Smooth muscle cell (in vitro differentiated cells): ENCODE measurements around the gene WDR70. TPM values are rescaled to one million over a fixed set of nuclear protein-coding genes. Genes with fewer than 3 reads are reported as not detected.
"Not testable (repeated sequence)": the region's sequence is repeated elsewhere in the genome, so short reads cannot be mapped to it uniquely, and the experiment has no call there.

Source experiments
- DNase-seq: peaks from one replicate; lab custom pipeline; 2025; ENCODE audit not compliant: unreplicated experiment; lab: John Stamatoyannopoulos, UW
- H2AFZ ChIP-seq: fragments of 200-600 bp; sonication (generic); 2 replicates; pipeline ENCODE4 v1.6.0; 2016; ENCODE audit warnings: antibody characterized with exemption, low read depth, mild to moderate bottlenecking
- H3F3A ChIP-seq: fragments of 200-600 bp; sonication (generic); 2 replicates; pipeline ENCODE4 v1.6.0; 2017; ENCODE audit warnings: antibody characterized with exemption, low read depth
- H3K27ac ChIP-seq: fragments of 200-600 bp; sonication (generic); 2 replicates; pipeline ENCODE4 v1.5.1; 2016; ENCODE audit warnings: low read depth, mild to moderate bottlenecking
- H3K27me3 ChIP-seq: fragments of 200-600 bp; sonication (generic); 2 replicates; pipeline ENCODE4 v1.6.1; 2016; ENCODE audit warnings: low read depth, mild to moderate bottlenecking
- H3K36me3 ChIP-seq: fragments of 200-600 bp; sonication (generic); 2 replicates; pipeline ENCODE4 v1.5.1; 2016; ENCODE audit warnings: low read depth
- H3K4me1 ChIP-seq: fragments of 200-600 bp; sonication (generic); 2 replicates; pipeline ENCODE4 v1.5.1; 2016; ENCODE audit warnings: low read depth
- H3K4me2 ChIP-seq: fragments of 200-600 bp; sonication (generic); 2 replicates; pipeline ENCODE4 v1.6.0; 2016; ENCODE audit warnings: mild to moderate bottlenecking
- H3K4me3 ChIP-seq: fragments of 200-600 bp; sonication (generic); 2 replicates; pipeline ENCODE4 v1.5.1; 2016; ENCODE audit warnings: mild to moderate bottlenecking
- H3K79me2 ChIP-seq: fragments of 200-600 bp; sonication (generic); 2 replicates; pipeline ENCODE4 v1.6.0; 2016; ENCODE audit warnings: low read depth, mild to moderate bottlenecking
- H3K9ac ChIP-seq: fragments of 200-600 bp; sonication (generic); 2 replicates; pipeline ENCODE4 v1.6.0; 2016; ENCODE audit warnings: low read depth
- H3K9me3 ChIP-seq: fragments of 200-600 bp; sonication (generic); replicated peaks from 2 replicates; pipeline ENCODE4 v1.5.1; 2016; ENCODE audit warnings: low read depth
- H4K20me1 ChIP-seq: fragments of 200-600 bp; sonication (generic); 2 replicates; pipeline ENCODE4 v1.6.0; 2016; ENCODE audit warnings: low read depth
- WGBS: methylation state at CpG from one replicate; pipeline ENCODE4 v1.1.7; 2016; ENCODE audit warnings: low lambda C conversion rate; 5-methylcytosine and 5-hydroxymethylcytosine counted together
- polyA plus RNA-seq: library from polyadenylated mRNA; unstranded; fragments of >200 nt; fragmentation: Nextera tagmentation; extraction: Ambion mirVana; gene quantifications from 2 replicates; pipeline ENCODE4 v1.2.1, GENCODE V29; 2016
- total RNA-seq: library from RNA; depleted of rRNA; stranded (reverse); fragments of >200 nt; gene quantifications from 2 replicates; pipeline ENCODE4 v1.2.3, GENCODE V29; 2014
- TF ChIP-seq, protein P1 (sequence below): fragments of 200-600 bp; sonication (generic); IDR thresholded peaks from 2 replicates; pipeline ENCODE4 v1.5.1; 2017; ENCODE audit warnings: borderline replicate concordance, mild to moderate bottlenecking, antibody characterized with exemption; ENCODE audit not compliant: insufficient read depth, poor library complexity, severe bottlenecking

The WDR70 gene
- total and polyA plus RNA-seq, 2 experiments from 2014 or later: 17.8 to 28.7 TPM

DNA sequence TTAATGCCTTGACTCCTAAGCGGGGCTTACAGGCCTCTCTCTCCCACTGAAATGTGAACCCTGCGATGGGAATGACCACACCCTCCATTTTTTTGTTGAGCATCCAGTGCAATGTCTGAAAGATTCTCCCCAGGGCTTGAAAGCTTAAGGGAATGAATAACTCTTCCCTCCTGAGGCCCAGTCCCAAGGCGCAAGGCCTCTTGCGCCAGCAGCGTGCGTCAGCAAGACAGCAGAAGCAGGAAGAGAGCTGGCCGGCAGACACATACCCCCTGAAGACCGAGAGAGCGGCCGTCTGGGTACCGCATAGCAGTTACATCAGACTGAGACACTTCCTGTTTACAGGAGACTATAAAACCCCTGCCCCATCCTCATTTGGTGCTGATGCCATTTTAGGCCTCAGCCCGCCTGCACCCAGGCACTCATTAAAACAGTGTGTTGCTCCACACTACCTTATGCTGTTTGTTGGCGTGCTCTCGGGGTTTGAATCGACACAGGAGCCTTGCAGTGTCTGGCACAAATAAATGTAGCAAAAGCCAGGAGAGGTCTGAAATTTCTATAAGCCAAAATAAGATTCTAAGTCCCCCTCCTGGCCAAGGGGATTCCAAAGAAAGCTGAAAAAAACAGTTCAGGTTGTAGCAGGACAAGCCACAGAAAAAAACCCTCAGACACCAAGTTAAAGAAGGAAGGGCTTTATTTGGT is 398.5 kb downstream of the WDR70 start:
- Histone ChIP-seq H3K4me1 (no peaks in the 10 kb centered on the region), H3K27ac (peak overlapping the region; percentile 94), H3K79me2 (no peaks in the 10 kb centered on the region), H3K9me3 (no peaks in the 10 kb centered on the region), H3K36me3 (no peaks in the 10 kb centered on the region), H2AFZ (no peak overlapping the region), H3K4me3 (no peak overlapping the region), H4K20me1 (no peaks in the 10 kb centered on the region), H3K9ac (peak overlapping the region; percentile 75), H3K27me3 (no peaks in the 10 kb centered on the region), H3F3A (peaks cover 16% of the 10 kb centered on the region), H3K4me2 (peak overlapping the region; percentile 46)
- TF ChIP-seq, protein P1, sequence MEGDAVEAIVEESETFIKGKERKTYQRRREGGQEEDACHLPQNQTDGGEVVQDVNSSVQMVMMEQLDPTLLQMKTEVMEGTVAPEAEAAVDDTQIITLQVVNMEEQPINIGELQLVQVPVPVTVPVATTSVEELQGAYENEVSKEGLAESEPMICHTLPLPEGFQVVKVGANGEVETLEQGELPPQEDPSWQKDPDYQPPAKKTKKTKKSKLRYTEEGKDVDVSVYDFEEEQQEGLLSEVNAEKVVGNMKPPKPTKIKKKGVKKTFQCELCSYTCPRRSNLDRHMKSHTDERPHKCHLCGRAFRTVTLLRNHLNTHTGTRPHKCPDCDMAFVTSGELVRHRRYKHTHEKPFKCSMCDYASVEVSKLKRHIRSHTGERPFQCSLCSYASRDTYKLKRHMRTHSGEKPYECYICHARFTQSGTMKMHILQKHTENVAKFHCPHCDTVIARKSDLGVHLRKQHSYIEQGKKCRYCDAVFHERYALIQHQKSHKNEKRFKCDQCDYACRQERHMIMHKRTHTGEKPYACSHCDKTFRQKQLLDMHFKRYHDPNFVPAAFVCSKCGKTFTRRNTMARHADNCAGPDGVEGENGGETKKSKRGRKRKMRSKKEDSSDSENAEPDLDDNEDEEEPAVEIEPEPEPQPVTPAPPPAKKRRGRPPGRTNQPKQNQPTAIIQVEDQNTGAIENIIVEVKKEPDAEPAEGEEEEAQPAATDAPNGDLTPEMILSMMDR: no peak
- 72% methylated on average over 15 of the region's 15 CpGs for WGBS
- no peak for DNase-seq

DNA sequence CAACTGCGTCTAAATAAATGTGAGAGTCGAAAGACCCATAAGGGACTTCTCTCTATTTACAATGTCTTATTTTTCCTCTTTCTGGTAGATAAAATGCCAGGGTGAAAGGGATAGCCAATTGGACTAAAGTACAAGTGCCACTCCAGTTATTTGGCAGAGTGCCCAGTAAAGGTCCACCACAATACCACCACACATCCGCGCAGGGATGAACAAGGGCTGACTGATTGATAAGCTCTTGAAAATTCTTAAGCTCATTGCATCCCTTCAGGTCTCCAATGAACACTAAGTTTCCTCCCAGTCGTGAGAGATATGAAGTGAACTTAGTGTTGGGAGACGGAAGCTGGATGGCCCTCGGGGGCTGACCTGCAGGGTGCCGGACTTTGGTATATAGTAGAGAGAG is 402.3 kb downstream of the WDR70 start:
- not testable (repeated sequence) for H3K36me3 ChIP-seq, H3K4me3 ChIP-seq, H3K27ac ChIP-seq, H3K27me3 ChIP-seq, H3K9ac ChIP-seq, H3K4me2 ChIP-seq, H4K20me1 ChIP-seq, H3K79me2 ChIP-seq, H2AFZ ChIP-seq, H3K9me3 ChIP-seq, H3K4me1 ChIP-seq, H3F3A ChIP-seq, DNase-seq
- WGBS: 94% methylated on average over 8 of the region's 8 CpGs

DNA sequence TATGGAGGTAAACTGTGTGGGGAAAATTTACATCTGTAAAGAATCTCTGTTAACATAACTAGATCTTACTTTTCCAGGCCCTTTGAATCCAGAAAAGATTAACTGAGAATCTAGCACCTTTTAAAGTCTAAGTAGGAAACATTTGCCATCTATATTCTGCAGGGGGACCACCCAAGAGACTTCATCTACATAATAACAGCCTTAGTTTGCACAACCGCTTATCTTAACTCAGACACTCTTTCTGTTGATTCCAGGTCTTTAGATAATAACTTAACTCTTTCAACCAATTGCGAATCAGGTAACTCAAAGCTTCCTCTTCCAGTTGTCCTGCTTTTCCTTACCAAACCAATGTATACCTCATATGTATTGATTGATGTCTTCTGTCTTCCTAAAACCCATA is 407.3 kb downstream of the WDR70 start:
- H2AFZ ChIP-seq: no peak overlapping the region
- H3F3A ChIP-seq: no peaks in the 10 kb centered on the region
- H3K4me3 ChIP-seq: no peak overlapping the region
- no peak overlapping the region for H3K9ac ChIP-seq
- no peaks in the 10 kb centered on the region for H3K79me2 ChIP-seq
- H4K20me1 ChIP-seq: no peaks in the 10 kb centered on the region
- TF ChIP-seq, protein P1: no peak
- no peak for DNase-seq
- no peak overlapping the region for H3K4me2 ChIP-seq
- H3K9me3 ChIP-seq: no peaks in the 10 kb centered on the region
- no peaks in the 10 kb centered on the region for H3K36me3 ChIP-seq
- H3K27me3 ChIP-seq: no peaks in the 10 kb centered on the region
- WGBS: 94% methylated on average over 2 of the region's 2 CpGs
- no peaks in the 10 kb centered on the region for H3K4me1 ChIP-seq
- H3K27ac ChIP-seq: no peak overlapping the region

GRCh38 chr5:37786862-37787519 is 407.9 kb downstream of the WDR70 start:
- Histone ChIP-seq H3K9ac (no peak overlapping the region), H3K4me1 (no peaks in the 10 kb centered on the region), H3F3A (no peaks in the 10 kb centered on the region), H3K4me2 (no peak overlapping the region), H2AFZ (no peak overlapping the region), H3K79me2 (no peaks in the 10 kb centered on the region), H3K27ac (no peak overlapping the region), H3K4me3 (no peak overlapping the region), H3K36me3 (no peaks in the 10 kb centered on the region), H4K20me1 (no peaks in the 10 kb centered on the region), H3K9me3 (no peaks in the 10 kb centered on the region), H3K27me3 (no peaks in the 10 kb centered on the region)
- WGBS: 93% methylated on average over 5 of the region's 5 CpGs
- TF ChIP-seq, protein P1: no peak
- no peak for DNase-seq
